IMR-90 (cell line): Measurements from ENCODE around the gene CTSL. TPM values are rescaled to one million over a fixed set of nuclear protein-coding genes. Genes with fewer than 3 reads are reported as not detected.

Experiments
- ATAC-seq: fragments of 200-7000 bp; cut with Tn5 transposase; 2 replicates; pipeline ENCODE4 v1.9.1; 2020; ENCODE audit warnings: low read depth, mild to moderate bottlenecking, moderate library complexity
- BruUV-seq: library from RNA; stranded (reverse); fragments of 400-500 nt; replicated peaks from 2 replicates; lab custom pipeline; 2021; lab: Mats Ljungman, UMichigan
- CTCF ChIA-PET: fragments of 300-600 bp; formaldehyde crosslinking; extraction: SDS; loops from one replicate; lab custom pipeline; 2021; ENCODE audit warnings: antibody characterized with exemption; lab: Yijun Ruan, JAX
- POLR2A ChIA-PET: fragments of 300-600 bp; sonication (Branson Sonifier 250); formaldehyde crosslinking; loops from one replicate; lab custom pipeline; 2022; ENCODE audit warnings: antibody characterized with exemption; ENCODE audit not compliant: unreplicated experiment; lab: Charles Lee
- DNase-seq: peaks from one replicate; pipeline ENCODE4 v3.0.0; 2013
- H2AFZ ChIP-seq: replicated peaks from 2 replicates; pipeline ENCODE3; 2013; ENCODE audit warnings: low read length, mild to moderate bottlenecking; ENCODE audit not compliant: poor library complexity
- H2AK5ac ChIP-seq: 2 replicates; pipeline ENCODE4 v1.6.1; 2013; ENCODE audit warnings: low read depth, low read length, inconsistent platforms
- H2AK9ac ChIP-seq: replicated peaks from 2 replicates; pipeline ENCODE3; 2013; ENCODE audit warnings: mild to moderate bottlenecking, low read depth, low read length, moderate library complexity; ENCODE audit not compliant: poor library complexity
- H2BK120ac ChIP-seq: 2 replicates; pipeline ENCODE4 v1.6.1; 2013; ENCODE audit warnings: low read depth, low read length, inconsistent platforms
- H2BK15ac ChIP-seq: 3 replicates; pipeline ENCODE4 v1.6.1; 2013; ENCODE audit warnings: low read depth, low read length, inconsistent platforms
- H2BK20ac ChIP-seq: 2 replicates; pipeline ENCODE4 v1.6.1; 2013; ENCODE audit warnings: low read depth, mild to moderate bottlenecking, inconsistent platforms, low read length, moderate library complexity
- H2BK5ac ChIP-seq: 2 replicates; pipeline ENCODE4 v1.6.1; 2013; ENCODE audit warnings: mild to moderate bottlenecking, low read depth, low read length, inconsistent platforms; ENCODE audit not compliant: poor library complexity, severe bottlenecking
- H3K14ac ChIP-seq: replicated peaks from 2 replicates; pipeline ENCODE4 v1.6.1; 2013; ENCODE audit warnings: low read depth, low read length, inconsistent platforms
- H3K18ac ChIP-seq: 2 replicates; pipeline ENCODE4 v1.6.1; 2013; ENCODE audit warnings: low read depth, low read length, control low read depth
- H3K23ac ChIP-seq: 2 replicates; pipeline ENCODE4 v1.6.1; 2013; ENCODE audit warnings: low read depth, low read length, inconsistent platforms
- H3K27ac ChIP-seq: 2 replicates; pipeline ENCODE4 v1.5.1; 2013; ENCODE audit warnings: mild to moderate bottlenecking, control low read depth, low read length; ENCODE audit not compliant: insufficient read depth
- H3K27me3 ChIP-seq: 2 replicates; pipeline ENCODE4 v1.6.1; 2013; ENCODE audit warnings: low read length; ENCODE audit not compliant: control insufficient read depth, insufficient read depth
- H3K36me3 ChIP-seq: 2 replicates; pipeline ENCODE4 v1.6.1; 2013; ENCODE audit warnings: low read length, mixed read lengths; ENCODE audit not compliant: control insufficient read depth, insufficient read depth
- H3K4ac ChIP-seq: 2 replicates; pipeline ENCODE4 v1.6.1; 2013; ENCODE audit warnings: low read depth, low read length, inconsistent platforms
- H3K4me1 ChIP-seq: 2 replicates; pipeline ENCODE4 v1.6.1; 2013; ENCODE audit warnings: low read length, mixed read lengths; ENCODE audit not compliant: control insufficient read depth, insufficient read depth
- H3K4me2 ChIP-seq: 2 replicates; pipeline ENCODE4 v1.6.1; 2013; ENCODE audit warnings: low read depth, mild to moderate bottlenecking, control low read depth, low read length, moderate library complexity
- H3K4me3 ChIP-seq: 2 replicates; pipeline ENCODE4 v1.5.1; 2013; ENCODE audit warnings: low read depth, mild to moderate bottlenecking, control low read depth, low read length, moderate library complexity; ENCODE audit not compliant: insufficient read depth
- H3K56ac ChIP-seq: 2 replicates; pipeline ENCODE4 v1.6.1; 2013; ENCODE audit warnings: low read length, inconsistent platforms; ENCODE audit not compliant: insufficient read depth; ENCODE audit errors: extremely low read depth
- H3K79me1 ChIP-seq, 2 experiments: 2 replicates each; pipeline ENCODE4 v1.6.1; 2013; ENCODE audit warnings: low read length in 2 of 2, inconsistent platforms in 1 of 2, low read depth in 1 of 2
- H3K9ac ChIP-seq: 2 replicates; pipeline ENCODE4 v1.6.1; 2013; ENCODE audit warnings: low read depth, low read length, control low read depth
- H3K9me1 ChIP-seq: 2 replicates; pipeline ENCODE4 v1.6.1; 2013; ENCODE audit warnings: low read length, inconsistent platforms; ENCODE audit not compliant: insufficient read depth
- H3K9me3 ChIP-seq: 2 replicates; pipeline ENCODE4 v1.6.1; 2013; ENCODE audit warnings: low read length; ENCODE audit not compliant: control insufficient read depth, insufficient read depth
- H4K20me1 ChIP-seq: 2 replicates; pipeline ENCODE4 v1.6.1; 2013; ENCODE audit warnings: low read length, inconsistent platforms; ENCODE audit not compliant: insufficient read depth
- H4K5ac ChIP-seq: 2 replicates; pipeline ENCODE4 v1.6.1; 2013; ENCODE audit warnings: mild to moderate bottlenecking, low read depth, low read length, control low read depth
- H4K8ac ChIP-seq, 2 experiments: 2 replicates each; pipeline ENCODE4 v1.6.1; 2013; ENCODE audit warnings: low read depth in 2 of 2, low read length in 2 of 2, control low read depth in 1 of 2, inconsistent platforms in 1 of 2
- H4K91ac ChIP-seq: 2 replicates; pipeline ENCODE4 v1.6.1; 2013; ENCODE audit warnings: low read depth, low read length, inconsistent platforms; ENCODE audit not compliant: insufficient read depth
- BHLHE40 ChIP-seq: fragments of 150-350 bp; IDR thresholded peaks from 2 replicates; pipeline ENCODE4 v1.6.1; 2016; ENCODE audit warnings: mild to moderate bottlenecking, low read depth, low read length
- CEBPB ChIP-seq: IDR thresholded peaks from 2 replicates; pipeline ENCODE4 v1.6.1; 2012; ENCODE audit warnings: low read depth, low read length, improper control_type of control experiment
- CHD1 ChIP-seq: IDR thresholded peaks from 2 replicates; pipeline ENCODE4 v1.6.1; 2012; ENCODE audit warnings: low read depth, low read length, improper control_type of control experiment
- FOS ChIP-seq: fragments of 150-350 bp; IDR thresholded peaks from 2 replicates; pipeline ENCODE4 v1.6.1; 2016; ENCODE audit warnings: low read depth, low read length
- MAFK ChIP-seq: IDR thresholded peaks from 2 replicates; pipeline ENCODE4 v1.6.1; 2012; ENCODE audit warnings: low read depth, low read length, improper control_type of control experiment
- MAZ ChIP-seq: IDR thresholded peaks from 2 replicates; pipeline ENCODE4 v1.6.1; 2012; ENCODE audit warnings: low read depth, mild to moderate bottlenecking, low read length, improper control_type of control experiment, moderate library complexity, borderline replicate concordance
- MXI1 ChIP-seq: IDR thresholded peaks from 2 replicates; pipeline ENCODE4 v1.6.1; 2012; ENCODE audit warnings: low read depth, mild to moderate bottlenecking, low read length, moderate library complexity, borderline replicate concordance
- NFE2L2 ChIP-seq: fragments of 150-350 bp; IDR thresholded peaks from 2 replicates; pipeline ENCODE4 v1.6.1; 2016; ENCODE audit warnings: low read depth, mild to moderate bottlenecking, low read length
- POLR2A ChIP-seq: IDR thresholded peaks from 2 replicates; pipeline ENCODE4 v1.6.1; 2012; ENCODE audit warnings: mild to moderate bottlenecking, low read depth, low read length
- RAD21 ChIP-seq: IDR thresholded peaks from 2 replicates; pipeline ENCODE4 v1.6.1; 2012; ENCODE audit warnings: low read length, improper control_type of control experiment
- RCOR1 ChIP-seq: IDR thresholded peaks from 2 replicates; pipeline ENCODE4 v1.6.1; 2012; ENCODE audit warnings: mild to moderate bottlenecking, low read length, improper control_type of control experiment; ENCODE audit not compliant: insufficient replicate concordance
- RFX5 ChIP-seq: IDR thresholded peaks from 2 replicates; pipeline ENCODE4 v1.8.0; 2012; ENCODE audit warnings: low read depth, mild to moderate bottlenecking, low read length, moderate library complexity
- SMC3 ChIP-seq: fragments of 150-350 bp; IDR thresholded peaks from 2 replicates; pipeline ENCODE4 v1.6.1; 2016; ENCODE audit warnings: low read depth, mild to moderate bottlenecking, antibody characterized with exemption, low read length, moderate library complexity
- WGBS, 2 experiments: methylation state at CpG; one replicate each; pipeline versions ENCODE4 v1.1.5 to v1.1.7; 2013; ENCODE audit warnings: missing lambda C conversion rate in 2 of 2; ENCODE audit not compliant: insufficient read length in 1 of 2; ENCODE audit errors: extremely low coverage in 2 of 2; 5-methylcytosine and 5-hydroxymethylcytosine counted together
- dilution Hi-C: fragments of 300-500 bp; cut with HindIII; formaldehyde crosslinking; loops from one replicate; pipeline ENCODE4 v1.14.3; 2018; ENCODE audit warnings: low sequenced_read_pairs; ENCODE audit not compliant: unreplicated experiment
- in situ Hi-C: fragments of 300-500 bp; cut with MboI; formaldehyde crosslinking; loops from 3 replicates; pipeline ENCODE4 v1.14.3; 2019; ENCODE audit warnings: low sequenced_read_pairs, inconsistent platforms, mixed read lengths
- intact Hi-C: fragments of 100-400 bp; cut with micrococcal nuclease; formaldehyde crosslinking; loops from 2 replicates; pipeline ENCODE4 v1.10.0; 2022
- polyA plus RNA-seq, 3 experiments: library from polyadenylated mRNA; depleted of rRNA; stranded (reverse); fragments of >200 nt; gene quantifications; 2 replicates each; pipeline ENCODE4 v1.2.3, GENCODE V29; 2012; ENCODE audit warnings: low replicate concordance in 1 of 3
- total RNA-seq: library from RNA; depleted of rRNA; stranded (reverse); fragments of >200 nt; gene quantifications from 2 replicates; pipeline ENCODE4 v1.2.3, GENCODE V29; 2012
- TF ChIP-seq, protein P1 (sequence below): conservative IDR thresholded peaks from 2 replicates; pipeline ENCODE4 v1.5.1; 2012; ENCODE audit warnings: mild to moderate bottlenecking, low read depth, low read length, improper control_type of control experiment
- TF ChIP-seq, protein P2 (sequence below): fragments of 150-350 bp; IDR thresholded peaks from 2 replicates; pipeline ENCODE4 v1.6.1; 2017; ENCODE audit warnings: mild to moderate bottlenecking, antibody characterized with exemption, low read length, low read depth
- TF ChIP-seq, protein P3 (sequence below): fragments of 150-350 bp; IDR thresholded peaks from 2 replicates; pipeline ENCODE4 v1.6.1; 2016; ENCODE audit warnings: low read depth, mild to moderate bottlenecking, low read length, moderate library complexity, borderline replicate concordance

CTSL gene
- total and polyA plus RNA-seq, 2 of the 4 experiments (the other 2 are of a cell fraction), result 57.0 to 112 TPM

DNA sequence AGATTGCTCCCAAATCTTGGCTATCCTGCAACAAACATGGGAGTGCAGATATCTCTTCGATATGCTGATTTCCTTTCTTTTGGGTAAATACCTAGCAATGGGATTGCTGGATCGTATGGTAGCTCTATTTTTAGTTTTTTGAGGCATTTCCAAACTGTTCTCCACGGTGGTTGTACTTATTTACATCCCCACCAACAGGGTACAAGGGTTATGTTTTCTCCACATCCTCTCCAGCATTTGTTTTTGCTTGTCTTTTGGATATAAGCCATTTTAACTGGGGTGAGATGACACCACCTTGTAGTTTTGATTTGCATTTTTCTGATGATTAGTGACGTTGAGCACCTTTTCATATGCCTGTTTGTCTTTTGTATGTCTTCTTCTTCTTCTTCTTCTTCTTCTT is 20.3 kb downstream of the CTSL start:
- no peak overlapping the region for H2AFZ ChIP-seq
- H4K91ac ChIP-seq, result no peak overlapping the region
- H3K4me3 ChIP-seq, result no peak overlapping the region
- H4K20me1 ChIP-seq, result no peaks in the 10 kb centered on the region
- no peak for TF ChIP-seq MAZ
- no peak for TF ChIP-seq RFX5
- TF ChIP-seq SMC3, result no peak
- no peak for TF ChIP-seq POLR2A
- TF ChIP-seq, protein P1, sequence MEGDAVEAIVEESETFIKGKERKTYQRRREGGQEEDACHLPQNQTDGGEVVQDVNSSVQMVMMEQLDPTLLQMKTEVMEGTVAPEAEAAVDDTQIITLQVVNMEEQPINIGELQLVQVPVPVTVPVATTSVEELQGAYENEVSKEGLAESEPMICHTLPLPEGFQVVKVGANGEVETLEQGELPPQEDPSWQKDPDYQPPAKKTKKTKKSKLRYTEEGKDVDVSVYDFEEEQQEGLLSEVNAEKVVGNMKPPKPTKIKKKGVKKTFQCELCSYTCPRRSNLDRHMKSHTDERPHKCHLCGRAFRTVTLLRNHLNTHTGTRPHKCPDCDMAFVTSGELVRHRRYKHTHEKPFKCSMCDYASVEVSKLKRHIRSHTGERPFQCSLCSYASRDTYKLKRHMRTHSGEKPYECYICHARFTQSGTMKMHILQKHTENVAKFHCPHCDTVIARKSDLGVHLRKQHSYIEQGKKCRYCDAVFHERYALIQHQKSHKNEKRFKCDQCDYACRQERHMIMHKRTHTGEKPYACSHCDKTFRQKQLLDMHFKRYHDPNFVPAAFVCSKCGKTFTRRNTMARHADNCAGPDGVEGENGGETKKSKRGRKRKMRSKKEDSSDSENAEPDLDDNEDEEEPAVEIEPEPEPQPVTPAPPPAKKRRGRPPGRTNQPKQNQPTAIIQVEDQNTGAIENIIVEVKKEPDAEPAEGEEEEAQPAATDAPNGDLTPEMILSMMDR, result no peak
- TF ChIP-seq CEBPB, result no peak
- TF ChIP-seq, protein P2, sequence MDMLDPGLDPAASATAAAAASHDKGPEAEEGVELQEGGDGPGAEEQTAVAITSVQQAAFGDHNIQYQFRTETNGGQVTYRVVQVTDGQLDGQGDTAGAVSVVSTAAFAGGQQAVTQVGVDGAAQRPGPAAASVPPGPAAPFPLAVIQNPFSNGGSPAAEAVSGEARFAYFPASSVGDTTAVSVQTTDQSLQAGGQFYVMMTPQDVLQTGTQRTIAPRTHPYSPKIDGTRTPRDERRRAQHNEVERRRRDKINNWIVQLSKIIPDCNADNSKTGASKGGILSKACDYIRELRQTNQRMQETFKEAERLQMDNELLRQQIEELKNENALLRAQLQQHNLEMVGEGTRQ, result no peak
- TF ChIP-seq FOS, result no peak
- no peak for TF ChIP-seq MAFK
- TF ChIP-seq, protein P3, sequence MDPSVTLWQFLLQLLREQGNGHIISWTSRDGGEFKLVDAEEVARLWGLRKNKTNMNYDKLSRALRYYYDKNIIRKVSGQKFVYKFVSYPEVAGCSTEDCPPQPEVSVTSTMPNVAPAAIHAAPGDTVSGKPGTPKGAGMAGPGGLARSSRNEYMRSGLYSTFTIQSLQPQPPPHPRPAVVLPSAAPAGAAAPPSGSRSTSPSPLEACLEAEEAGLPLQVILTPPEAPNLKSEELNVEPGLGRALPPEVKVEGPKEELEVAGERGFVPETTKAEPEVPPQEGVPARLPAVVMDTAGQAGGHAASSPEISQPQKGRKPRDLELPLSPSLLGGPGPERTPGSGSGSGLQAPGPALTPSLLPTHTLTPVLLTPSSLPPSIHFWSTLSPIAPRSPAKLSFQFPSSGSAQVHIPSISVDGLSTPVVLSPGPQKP, result no peak
- no peak for TF ChIP-seq MXI1
- no peak for TF ChIP-seq BHLHE40
- TF ChIP-seq NFE2L2, result no peak
- no peak for TF ChIP-seq RAD21
- no peak for TF ChIP-seq RCOR1
- no peak for TF ChIP-seq CHD1
- DNase-seq, result no peak
- no peak overlapping the region for H2BK120ac ChIP-seq
- peaks cover 2% of the 10 kb centered on the region; the same call in 1 of the 2 replicates for H3K9me3 ChIP-seq
- no peak overlapping the region for H3K4me2 ChIP-seq
- no peak overlapping the region for H2AK9ac ChIP-seq
- no peak overlapping the region for H3K23ac ChIP-seq
- intact Hi-C loops (no loop called here), in situ Hi-C loops (no loop called here), dilution Hi-C loops (no loop called here)
- no peak overlapping the region for H2AK5ac ChIP-seq
- H3K4ac ChIP-seq, result no peak overlapping the region
- H3K18ac ChIP-seq, result no peak overlapping the region
- no TSS peak for BruUV-seq
- ChIA-PET CTCF (no interaction called here), POLR2A (no interaction called here)
- H3K4me1 ChIP-seq, result no peaks in the 10 kb centered on the region
- ATAC-seq, result no peak
- H2BK5ac ChIP-seq, result no peak overlapping the region
- H4K5ac ChIP-seq, result no peak overlapping the region
- H4K8ac ChIP-seq, result no peak overlapping the region
- H2BK20ac ChIP-seq, result no peak overlapping the region
- no peak overlapping the region for H3K56ac ChIP-seq
- no peaks in the 10 kb centered on the region for H3K36me3 ChIP-seq
- no peak overlapping the region for H3K14ac ChIP-seq
- peaks cover 5% of the 10 kb centered on the region for H3K27me3 ChIP-seq
- no peaks in the 10 kb centered on the region for H3K79me1 ChIP-seq
- whole genome bisulfite sequencing, 2 experiments, result no CpG with 5 or more reads among the region's 4 CpGs
- no peak overlapping the region for H2BK15ac ChIP-seq
- no peak overlapping the region for H3K27ac ChIP-seq
- no peak overlapping the region for H3K9ac ChIP-seq
- peaks cover 2% of the 10 kb centered on the region; the same call in 1 of the 2 replicates for H3K9me1 ChIP-seq
